ENCODE data around the gene TANGO6.

The TANGO6 gene

GRCh38 chr16:69089091-69089910 lies 246.0 kb downstream of the TANGO6 start:
- Histone ChIP-seq H4K20me1 (peaks cover 0 to 6% (median 0%) of the 10 kb centered on the region in 11 experiments; a peak in 1 of 22 replicates), H3K27ac (no peak overlapping the region), H3K9me3 (replicated peaks in 1 of 11) (no peaks in the 10 kb centered on the region), H3K9ac (no peak overlapping the region), H3K4me1 (peaks cover 0 to 10% (median 7%) of the 10 kb centered on the region in 10 experiments; a peak in 15 of 20 replicates), H3K4me3 (no peak overlapping the region), H3K36me3 (peaks cover 0 to 19% (median 12%) of the 10 kb centered on the region in 11 experiments; a peak in 14 of 22 replicates), H3K4me2 (no peak overlapping the region), H3K27me3 (no peaks in the 10 kb centered on the region)
- no peak for TF ChIP-seq Cebpa-rat (IDR thresholded peaks at IDR 0.05)

- Histone ChIP-seq H3K9me3 (replicated peaks in 1 of 11) (no peaks in the 10 kb centered on the region), H3K27me3 (no peaks in the 10 kb centered on the region), H4K20me1 (peaks cover 0 to 6% (median 0%) of the 10 kb centered on the region in 11 experiments; a peak in 1 of 22 replicates), H3K4me1 (peaks cover 0 to 8% (median 6%) of the 10 kb centered on the region in 10 experiments; a peak in 6 of 20 replicates), H3K36me3 (no peaks in the 10 kb centered on the region), H3K4me3 (no peak overlapping the region), H3K9ac (no peak overlapping the region), H3K4me2 (no peak overlapping the region), H3K27ac (no peak overlapping the region)
- TF ChIP-seq Cebpa-rat (IDR thresholded peaks at IDR 0.05), result no peak
Observed at GRCh38 chr16:69093974-69094373, 250.6 kb downstream of the TANGO6 start.

- Histone ChIP-seq H3K4me3 (no peak overlapping the region), H3K27ac (no peak overlapping the region), H3K9me3 (replicated peaks in 1 of 11) (no peaks in the 10 kb centered on the region), H4K20me1 (peaks cover 0 to 1% (median 0%) of the 10 kb centered on the region in 11 experiments; a peak in 1 of 22 replicates), H3K27me3 (no peaks in the 10 kb centered on the region), H3K4me2 (peak overlapping the region in 2 of 11 experiments; percentile 15 to 26; a peak in 2 of 22 replicates), H3K36me3 (no peaks in the 10 kb centered on the region), H3K4me1 (peaks cover 0 to 8% (median 6%) of the 10 kb centered on the region in 10 experiments; a peak in 6 of 20 replicates), H3K9ac (no peak overlapping the region)
- no peak for TF ChIP-seq Cebpa-rat (IDR thresholded peaks at IDR 0.05)
Observed at GRCh38 chr16:69094501-69094900, 251.2 kb downstream of the TANGO6 start.

GRCh38 chr16:69095193-69095592 lies 251.9 kb downstream of the TANGO6 start:
- Histone ChIP-seq H3K4me2 (peak overlapping the region in 2 of 11 experiments; percentile 15 to 26; a peak in 1 of 22 replicates), H3K4me3 (no peak overlapping the region), H3K27me3 (no peaks in the 10 kb centered on the region), H3K36me3 (no peaks in the 10 kb centered on the region), H3K9me3 (replicated peaks in 1 of 11) (no peaks in the 10 kb centered on the region), H4K20me1 (no peaks in the 10 kb centered on the region), H3K9ac (no peak overlapping the region), H3K4me1 (peaks cover 2 to 11% (median 8%) of the 10 kb centered on the region in 10 experiments; a peak in 17 of 20 replicates), H3K27ac (no peak overlapping the region)
- TF ChIP-seq Cebpa-rat (IDR thresholded peaks at IDR 0.05), result no peak

- H3K4me1 ChIP-seq, result peaks cover under 1 to 11% (median 7%) of the 10 kb centered on the region in 10 experiments; a peak in 16 of 20 replicates
- peaks cover 0 to 17% (median 0%) of the 10 kb centered on the region in 11 experiments; a peak in 6 of 22 replicates for H4K20me1 ChIP-seq
- H3K27me3 ChIP-seq, result peaks cover 3 to 15% (median 10%) of the 10 kb centered on the region in 11 experiments
- peak overlapping the region in 8 of 11 experiments; percentile 6 to 50 (median 25); a peak in 10 of 22 replicates for H3K4me2 ChIP-seq
- TF ChIP-seq Cebpa-rat (IDR thresholded peaks at IDR 0.05), result no peak
- no peaks in the 10 kb centered on the region for H3K9me3 ChIP-seq (replicated peaks in 1 of 11)
- H3K9ac ChIP-seq, result no peak overlapping the region
- H3K4me3 ChIP-seq, result no peak overlapping the region
- H3K27ac ChIP-seq, result no peak overlapping the region
- no peaks in the 10 kb centered on the region for H3K36me3 ChIP-seq
Observed at GRCh38 chr16:69100071-69100691, 256.9 kb downstream of the TANGO6 start.

- H3K4me1 ChIP-seq, result peaks cover 13 to 23% (median 20%) of the 10 kb centered on the region in 10 experiments
- peaks cover 7 to 25% (median 15%) of the 10 kb centered on the region in 11 experiments; a peak in 18 of 22 replicates for H3K36me3 ChIP-seq
- peak within 1 kb of the TSS; percentile 39 to 78 (median 66) for H3K9ac ChIP-seq
- no peak for TF ChIP-seq Cebpa-rat (IDR thresholded peaks at IDR 0.05)
- H3K27ac ChIP-seq, result no peak within 1 kb of the TSS
- no peaks in the 10 kb centered on the region for H3K9me3 ChIP-seq (replicated peaks in 1 of 11)
- H3K4me3 ChIP-seq, result peak within 1 kb of the TSS; percentile 60 to 76 (median 68)
- H4K20me1 ChIP-seq, result peaks cover 39 to 72% (median 52%) of the 10 kb centered on the region in 11 experiments; a peak in 21 of 22 replicates
- peaks cover 42 to 62% (median 53%) of the 10 kb centered on the region in 11 experiments for H3K27me3 ChIP-seq
- peak within 1 kb of the TSS; percentile 92 to 100 (median 100) for H3K4me2 ChIP-seq
Observed at GRCh38 chr16:69105501-69106361, 262.4 kb downstream of the TANGO6 start, which contains the start of gene HAS3. Gene HAS3, plus strand, starts transcription at chr16:69105653. Its CDS starts 3,743 bp downstream, at chr16:69109396.

- no peak for TF ChIP-seq Cebpa-rat (IDR thresholded peaks at IDR 0.05)
- Histone ChIP-seq H3K27me3 (peaks cover 42 to 62% (median 53%) of the 10 kb centered on the region in 11 experiments), H3K36me3 (peaks cover 7 to 34% (median 23%) of the 10 kb centered on the region in 11 experiments; a peak in 20 of 22 replicates), H3K27ac (no peak overlapping the region), H3K9me3 (replicated peaks in 1 of 11) (no peaks in the 10 kb centered on the region), H3K4me3 (peak overlapping the region; percentile 60 to 76 (median 68)), H3K4me2 (peak overlapping the region; percentile 92 to 100 (median 100)), H4K20me1 (peaks cover 48 to 82% (median 61%) of the 10 kb centered on the region in 11 experiments; a peak in 21 of 22 replicates), H3K4me1 (peaks cover 13 to 23% (median 19%) of the 10 kb centered on the region in 10 experiments), H3K9ac (peak overlapping the region; percentile 39 to 78 (median 66))
Observed at GRCh38 chr16:69106491-69107315, 263.4 kb downstream of the TANGO6 start.
